SK-N-MC (cell line): Measurements from ENCODE around the gene UBTFL1.
"Not testable (repeated sequence)": the region's sequence is repeated elsewhere in the genome, so short reads cannot be mapped to it uniquely, and the experiment has no call there.

Experiments used
- DNase-seq: peaks from one replicate; pipeline ENCODE4 v3.0.0-alpha.2; 2011; ENCODE audit warnings: low read depth, low spot score
- H3K27ac ChIP-seq: fragments of 200-600 bp; sonication (generic); 2 replicates; pipeline ENCODE4 v1.5.1; 2016; ENCODE audit warnings: mixed run types
- H3K36me3 ChIP-seq: fragments of 200-600 bp; sonication (generic); 2 replicates; pipeline ENCODE4 v1.6.1; 2017; ENCODE audit warnings: antibody characterized with exemption, low read length, mixed read lengths; ENCODE audit not compliant: insufficient read depth
- H3K4me3 ChIP-seq: fragments of 200-600 bp; sonication (generic); 2 replicates; pipeline ENCODE4 v1.5.1; 2016
- H3K9ac ChIP-seq: fragments of 200-600 bp; sonication (generic); 2 replicates; pipeline ENCODE4 v1.8.0; 2017; ENCODE audit warnings: mixed run types, mixed read lengths; ENCODE audit not compliant: insufficient read length
- H3K9me3 ChIP-seq: fragments of 200-600 bp; sonication (generic); 2 replicates; pipeline ENCODE4 v1.6.1; 2017; ENCODE audit warnings: low read depth, mild to moderate bottlenecking, antibody characterized with exemption, low read length, moderate library complexity, mixed read lengths
- EZH2 ChIP-seq: fragments of 200-600 bp; sonication (generic); IDR thresholded peaks from one replicate; pipeline ENCODE4 v1.6.1; 2017; ENCODE audit warnings: antibody characterized with exemption
- FOXP2 ChIP-seq: optimal IDR thresholded peaks from 2 replicates; pipeline ENCODE3; 2011; ENCODE audit warnings: mild to moderate bottlenecking, moderate library complexity; ENCODE audit not compliant: insufficient read depth; ENCODE audit errors: extremely low read length, control extremely low read depth
- POLR2AphosphoS5 ChIP-seq: IDR thresholded peaks from 2 replicates; pipeline ENCODE4 v1.6.1; 2012; ENCODE audit warnings: mild to moderate bottlenecking, low read depth, low read length, borderline replicate concordance

Gene UBTFL1, protein sequence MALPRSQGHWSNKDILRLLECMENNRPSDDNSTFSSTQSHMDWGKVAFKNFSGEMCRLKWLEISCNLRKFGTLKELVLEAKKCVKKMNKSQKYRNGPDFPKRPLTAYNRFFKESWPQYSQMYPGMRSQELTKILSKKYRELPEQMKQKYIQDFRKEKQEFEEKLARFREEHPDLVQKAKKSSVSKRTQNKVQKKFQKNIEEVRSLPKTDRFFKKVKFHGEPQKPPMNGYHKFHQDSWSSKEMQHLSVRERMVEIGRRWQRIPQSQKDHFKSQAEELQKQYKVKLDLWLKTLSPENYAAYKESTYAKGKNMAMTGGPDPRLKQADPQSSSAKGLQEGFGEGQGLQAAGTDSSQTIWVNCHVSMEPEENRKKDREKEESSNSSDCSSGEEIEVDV

DNA sequence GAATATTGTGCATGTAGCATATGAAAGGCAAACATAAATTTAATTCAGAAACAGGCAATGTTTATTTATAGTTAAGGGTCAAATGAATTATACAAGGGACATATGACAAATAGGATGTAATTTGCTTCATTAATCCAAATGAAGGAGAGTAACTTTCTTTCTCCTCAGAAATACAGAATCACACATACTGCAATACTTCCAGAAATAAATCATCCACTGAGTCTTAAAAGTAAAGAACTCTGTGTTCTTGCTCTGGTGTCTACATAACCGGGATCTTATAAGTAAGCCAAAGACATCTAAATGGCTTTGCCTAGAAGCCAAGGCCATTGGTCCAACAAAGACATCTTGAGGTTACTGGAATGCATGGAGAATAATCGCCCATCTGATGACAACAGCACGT lies at the start of gene UBTFL1:
UBTFL1 (plus strand) TSS at position 301 of the 400 bp plus-strand sequence; CDS start at position 301, 0 bp downstream.
- not testable (repeated sequence) for H3K4me3 ChIP-seq, H3K9ac ChIP-seq, H3K27ac ChIP-seq, DNase-seq, H3K36me3 ChIP-seq, H3K9me3 ChIP-seq

DNA sequence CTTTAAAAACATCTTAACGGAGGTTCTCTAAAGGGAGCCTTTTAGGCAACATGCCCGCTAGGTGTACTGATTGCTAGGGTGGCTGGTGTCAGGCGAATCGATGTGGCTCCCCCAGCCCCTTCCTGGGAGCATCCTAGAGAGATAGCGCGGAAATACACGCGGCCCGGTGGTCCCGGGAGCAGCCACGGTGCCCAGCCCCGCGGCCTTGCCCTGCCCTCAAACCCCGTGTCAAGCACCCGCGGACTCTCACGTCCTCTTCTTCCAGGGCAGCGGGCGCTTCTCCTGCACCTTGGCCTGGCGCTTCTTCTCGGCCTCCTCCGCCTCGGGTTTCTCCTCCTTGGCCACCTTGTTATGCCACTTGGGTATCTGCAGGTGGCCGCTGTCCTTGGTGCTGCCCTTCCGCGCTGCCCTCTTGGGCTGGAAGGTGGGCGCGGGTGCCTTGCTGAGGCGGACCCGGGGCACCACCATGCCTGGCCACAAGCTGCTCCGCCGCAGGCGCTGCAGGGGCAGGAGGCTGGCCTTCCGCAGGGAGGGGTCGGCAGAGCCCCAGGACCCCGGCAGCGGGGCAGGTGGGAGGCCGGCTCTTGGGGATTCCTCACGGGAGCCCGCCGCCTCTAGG lies 34.0 kb upstream of the UBTFL1 start:
- H3K4me3 ChIP-seq, DNase-seq, H3K36me3 ChIP-seq, H3K9ac ChIP-seq, H3K9me3 ChIP-seq, H3K27ac ChIP-seq: not testable (repeated sequence)

DNA sequence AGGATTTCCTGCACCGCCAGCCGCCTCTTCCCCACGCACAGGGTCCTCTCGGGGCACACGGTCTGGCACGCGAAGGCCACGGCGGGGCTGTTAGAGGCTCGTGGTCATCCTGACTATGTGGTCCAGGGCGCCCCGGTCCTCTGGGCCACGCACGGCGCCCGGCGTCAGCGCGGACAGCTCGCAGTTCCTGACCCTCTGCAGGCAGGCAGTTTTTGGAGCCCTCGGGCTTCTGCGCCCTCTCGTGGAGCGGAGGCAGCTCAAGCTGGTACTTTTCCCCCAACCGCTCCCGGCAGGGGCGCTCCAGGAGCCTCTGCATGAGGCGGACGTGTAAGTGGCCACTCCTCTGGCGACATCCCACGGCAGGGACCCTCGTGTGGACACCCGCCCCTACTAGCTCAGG lies 33.4 kb upstream of the UBTFL1 start:
- not testable (repeated sequence) for H3K9ac ChIP-seq, H3K36me3 ChIP-seq, DNase-seq, H3K9me3 ChIP-seq, H3K27ac ChIP-seq, H3K4me3 ChIP-seq

- H3K27ac ChIP-seq, H3K9ac ChIP-seq, H3K36me3 ChIP-seq, H3K4me3 ChIP-seq, H3K9me3 ChIP-seq, DNase-seq: not testable (repeated sequence)
Observed at GRCh38 chr11:90053545-90053944, 32.2 kb upstream of the UBTFL1 start.

GRCh38 chr11:90088731-90089130 lies 3.0 kb downstream of the UBTFL1 start:
- H3K27ac ChIP-seq, DNase-seq, H3K9ac ChIP-seq, H3K4me3 ChIP-seq, H3K9me3 ChIP-seq, H3K36me3 ChIP-seq: not testable (repeated sequence)

DNA sequence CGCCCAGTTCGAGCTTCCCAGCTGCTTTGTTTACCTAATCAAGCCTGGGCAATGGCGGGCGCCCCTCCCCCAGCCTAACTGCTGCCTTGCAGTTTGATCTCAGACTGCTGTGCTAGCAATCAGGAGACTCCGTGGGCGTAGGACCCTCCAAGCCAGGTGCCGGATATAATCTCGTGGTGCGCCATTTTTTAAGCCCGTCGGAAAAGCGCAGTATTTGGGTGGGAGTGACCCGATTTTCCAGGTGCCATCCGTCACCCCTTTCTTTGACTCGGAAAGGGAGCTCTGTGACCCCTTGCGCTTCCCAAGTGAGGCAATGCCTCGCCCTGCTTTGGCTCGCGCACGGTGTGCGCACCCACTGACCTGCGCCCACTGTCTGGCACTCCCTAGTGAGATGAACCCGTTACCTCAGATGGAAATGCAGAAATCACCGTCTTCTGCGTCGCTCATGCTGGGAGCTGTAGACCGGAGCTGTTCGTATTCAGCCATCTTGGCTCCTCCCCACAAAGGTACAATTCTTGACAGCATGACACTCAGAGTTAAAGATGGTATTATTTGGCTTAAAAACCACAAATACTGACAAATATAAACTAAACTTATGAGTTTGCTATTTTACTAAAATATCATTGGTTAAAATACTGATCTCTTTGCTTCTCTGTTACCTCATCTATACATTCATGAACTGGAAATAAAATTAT lies 9.6 kb downstream of the UBTFL1 start:
- H3K36me3 ChIP-seq, H3K9me3 ChIP-seq, H3K9ac ChIP-seq, H3K4me3 ChIP-seq, DNase-seq, H3K27ac ChIP-seq: not testable (repeated sequence)

- not testable (repeated sequence) for H3K9me3 ChIP-seq, H3K4me3 ChIP-seq, H3K36me3 ChIP-seq, DNase-seq, H3K27ac ChIP-seq, H3K9ac ChIP-seq
Observed at GRCh38 chr11:90098261-90098660, 12.5 kb downstream of the UBTFL1 start.

- Histone ChIP-seq H3K9me3 (no peaks in the 10 kb centered on the region), H3K9ac (no peak overlapping the region), H3K36me3 (no peaks in the 10 kb centered on the region), H3K27ac (no peak overlapping the region), H3K4me3 (no peak overlapping the region)
- DNase-seq: no peak
- TF ChIP-seq POLR2AphosphoS5 (no peak), FOXP2 (no peak), EZH2 (no peak)
Observed at GRCh38 chr11:90100431-90100830, 14.7 kb downstream of the UBTFL1 start.

GRCh38 chr11:90113541-90113940 lies 27.8 kb downstream of the UBTFL1 start:
- no peak for TF ChIP-seq FOXP2
- no peak for TF ChIP-seq EZH2
- no peak for TF ChIP-seq POLR2AphosphoS5
- no peak overlapping the region for H3K9ac ChIP-seq
- no peak overlapping the region for H3K27ac ChIP-seq
- DNase-seq: no peak
- no peaks in the 10 kb centered on the region for H3K9me3 ChIP-seq
- no peaks in the 10 kb centered on the region for H3K36me3 ChIP-seq
- H3K4me3 ChIP-seq: no peak overlapping the region

GRCh38 chr11:90120191-90120590 lies 34.4 kb downstream of the UBTFL1 start:
- Histone ChIP-seq H3K9me3 (no peaks in the 10 kb centered on the region), H3K27ac (no peak overlapping the region), H3K36me3 (no peaks in the 10 kb centered on the region), H3K9ac (no peak overlapping the region), H3K4me3 (no peak overlapping the region)
- DNase-seq: no peak
- TF ChIP-seq FOXP2: no peak
- TF ChIP-seq POLR2AphosphoS5: no peak
- no peak for TF ChIP-seq EZH2
